PC-3 (cell line): Measurements from ENCODE around the gene SLC5A3.

ENCODE experiments used
- EZH2 ChIP-seq: fragments of 300-600 bp; sonication (generic); IDR thresholded peaks from one replicate; pipeline ENCODE4 v1.6.1; 2017; ENCODE audit warnings: antibody characterized with exemption, mild to moderate bottlenecking, low read length; ENCODE audit not compliant: unreplicated experiment
- TF ChIP-seq, protein P1 (sequence below): fragments of 300-600 bp; sonication (generic); conservative IDR thresholded peaks from 2 replicates; pipeline ENCODE4 v1.5.1; 2017; ENCODE audit warnings: antibody characterized with exemption, low read depth, mild to moderate bottlenecking, low read length

DNA sequence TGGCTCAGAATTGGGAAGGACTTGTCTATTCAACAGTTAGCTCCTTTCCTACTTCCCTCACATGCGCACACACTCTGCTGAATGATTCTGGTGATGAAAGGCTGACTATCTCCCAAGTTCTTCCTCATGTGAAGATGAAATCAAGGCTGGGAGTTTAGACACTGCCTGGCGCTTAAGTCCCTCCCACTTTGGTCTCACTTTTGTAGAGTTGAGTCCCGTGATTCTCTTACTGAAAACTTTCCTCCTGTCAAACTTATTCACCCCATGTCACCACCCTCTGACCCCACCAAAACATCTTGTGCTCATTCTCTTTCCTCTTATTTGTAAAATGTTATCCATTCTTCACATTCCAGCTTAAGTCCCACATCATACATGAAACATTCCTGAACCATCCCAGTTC, 8.4 kb upstream of the SLC5A3 start:
- TF ChIP-seq, protein P1, sequence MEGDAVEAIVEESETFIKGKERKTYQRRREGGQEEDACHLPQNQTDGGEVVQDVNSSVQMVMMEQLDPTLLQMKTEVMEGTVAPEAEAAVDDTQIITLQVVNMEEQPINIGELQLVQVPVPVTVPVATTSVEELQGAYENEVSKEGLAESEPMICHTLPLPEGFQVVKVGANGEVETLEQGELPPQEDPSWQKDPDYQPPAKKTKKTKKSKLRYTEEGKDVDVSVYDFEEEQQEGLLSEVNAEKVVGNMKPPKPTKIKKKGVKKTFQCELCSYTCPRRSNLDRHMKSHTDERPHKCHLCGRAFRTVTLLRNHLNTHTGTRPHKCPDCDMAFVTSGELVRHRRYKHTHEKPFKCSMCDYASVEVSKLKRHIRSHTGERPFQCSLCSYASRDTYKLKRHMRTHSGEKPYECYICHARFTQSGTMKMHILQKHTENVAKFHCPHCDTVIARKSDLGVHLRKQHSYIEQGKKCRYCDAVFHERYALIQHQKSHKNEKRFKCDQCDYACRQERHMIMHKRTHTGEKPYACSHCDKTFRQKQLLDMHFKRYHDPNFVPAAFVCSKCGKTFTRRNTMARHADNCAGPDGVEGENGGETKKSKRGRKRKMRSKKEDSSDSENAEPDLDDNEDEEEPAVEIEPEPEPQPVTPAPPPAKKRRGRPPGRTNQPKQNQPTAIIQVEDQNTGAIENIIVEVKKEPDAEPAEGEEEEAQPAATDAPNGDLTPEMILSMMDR, result no peak
- no peak for TF ChIP-seq EZH2
